Astrocyte of the hippocampus (primary cell): ENCODE measurements around the gene BBS2.

ENCODE experiments used
- DNase-seq: peaks from one replicate; pipeline ENCODE4 v3.0.0; 2011; ENCODE audit warnings: low read depth, low spot score

Gene BBS2

GRCh38 chr16:56519459-56520250 is at the start of gene BBS2:
TSS of gene BBS2 (minus strand) at chr16:56520024. CDS start at chr16:56519862, 162 bp downstream.
- DNase-seq: peak; percentile 95

GRCh38 chr16:56564793-56565477 is 45.1 kb upstream of the BBS2 start, which contains the start of gene MT4:
TSS of gene MT4 (plus strand) at chr16:56565073. CDS start at chr16:56565129, 56 bp downstream.
- no peak for DNase-seq

GRCh38 chr16:56561126-56561525 is 41.3 kb upstream of the BBS2 start:
- DNase-seq: no peak

- no peak for DNase-seq
Observed at GRCh38 chr16:56560447-56560846, 40.6 kb upstream of the BBS2 start.

GRCh38 chr16:56559109-56559508 is 39.3 kb upstream of the BBS2 start:
- DNase-seq: no peak

- peak; percentile 87 for DNase-seq
Observed at GRCh38 chr16:56558024-56558747, 38.4 kb upstream of the BBS2 start.

- DNase-seq: no peak
Observed at GRCh38 chr16:56554441-56554840, 34.6 kb upstream of the BBS2 start.

- DNase-seq: peak; percentile 27
Observed at GRCh38 chr16:56551796-56552738, 32.2 kb upstream of the BBS2 start.

GRCh38 chr16:56549744-56550385 is 30.0 kb upstream of the BBS2 start:
- DNase-seq: no peak

GRCh38 chr16:56549161-56549560 is 29.3 kb upstream of the BBS2 start:
- no peak for DNase-seq

- DNase-seq: peak; percentile 12
Observed at GRCh38 chr16:56547949-56548567, 28.2 kb upstream of the BBS2 start.

- peak; percentile 38 for DNase-seq
Observed at GRCh38 chr16:56547120-56547948, 27.5 kb upstream of the BBS2 start.

GRCh38 chr16:56542039-56542438 is 22.2 kb upstream of the BBS2 start:
- DNase-seq: no peak

GRCh38 chr16:56539656-56540055 is 19.8 kb upstream of the BBS2 start:
- no peak for DNase-seq

GRCh38 chr16:56538331-56538730 is 18.5 kb upstream of the BBS2 start:
- DNase-seq: no peak

- DNase-seq: no peak
Observed at GRCh38 chr16:56534847-56535383, 15.1 kb upstream of the BBS2 start.

- no peak for DNase-seq
Observed at GRCh38 chr16:56532714-56533113, 12.9 kb upstream of the BBS2 start.

- DNase-seq: no peak
Observed at GRCh38 chr16:56530872-56531271, 11.0 kb upstream of the BBS2 start.

GRCh38 chr16:56525236-56525635 is 5.4 kb upstream of the BBS2 start:
- DNase-seq: no peak
